ENCODE measurements around the gene ITGAE.

- no peak for TF ChIP-seq CTCF (conservative IDR thresholded peaks at IDR 0.05; ENCODE audit: low read depth in 2 of 2)
- no peak for TF ChIP-seq POLR2AphosphoS5 (IDR thresholded peaks at IDR 0.05; ENCODE audit: low read depth)
- no peak for TF ChIP-seq EZH2 (IDR thresholded peaks at IDR 0.05; ENCODE audit: low read depth, unreplicated experiment)
- no peak for TF ChIP-seq ZNF462 (CRISPR knock-in tag; IDR thresholded peaks at IDR 0.05)
- no peak for TF ChIP-seq STAT1 (IDR thresholded peaks at IDR 0.05; ENCODE audit: unreplicated experiment)
- TF ChIP-seq REST (IDR thresholded peaks at IDR 0.05; ENCODE audit: unreplicated experiment) = no peak
- no peak for TF ChIP-seq EZH2phosphoT487 (IDR thresholded peaks at IDR 0.05; ENCODE audit: unreplicated experiment)
- no peak for TF ChIP-seq CREB1 (CRISPR knock-in tag; IDR thresholded peaks at IDR 0.05; ENCODE audit: low read depth)
- TF ChIP-seq JUNB (IDR thresholded peaks at IDR 0.05; ENCODE audit: unreplicated experiment) = no peak
These were observed 121.4 kb downstream of the ITGAE start for GRCh38 chr17:3679531-3680126.

Data from GM23338 (cell line).